A549 (cell line): Measurements from ENCODE around the gene SEC22A. TPM values are rescaled to one million over a fixed set of nuclear protein-coding genes. Genes with fewer than 3 reads are reported as not detected.
A peak's percentile ranks its signal among the peaks of the same experiment; 100 is the strongest.

Source experiments
- ATAC-seq, 2 experiments: fragments of 200-7000 bp in 1 of 2; fragments of >200 bp in 1 of 2; cut with Nextera tagmentation in 1 of 2; cut with Tn5 transposase in 1 of 2; 3 replicates each; pipeline versions ENCODE4 v1.8.0 to v1.9.1; 2018 to 2020; ENCODE audit warnings: mild to moderate bottlenecking in 1 of 2, moderate library complexity in 1 of 2
- CTCF ChIA-PET: fragments of 300-600 bp; sonication (Branson Sonifier 250); formaldehyde crosslinking; extraction: SDS; loops from one replicate; lab custom pipeline; 2021; ENCODE audit warnings: antibody characterized with exemption, inconsistent platforms; lab: Yijun Ruan, JAX
- POLR2A ChIA-PET: fragments of 350-600 bp; formaldehyde crosslinking; extraction: SDS; loops from one replicate; lab custom pipeline; 2021; ENCODE audit warnings: antibody characterized with exemption, inconsistent platforms; lab: Yijun Ruan, JAX
- DNase-seq, 2 experiments: peaks; one replicate each; pipeline versions ENCODE4 v3.0.0 to v3.0.0-alpha.2; 2011 to 2016; ENCODE audit warnings: low read depth in 1 of 2, low spot score in 1 of 2
- FAIRE-seq: peaks from 2 replicates; lab custom pipeline; 2011; peaks lifted over from hg19 to GRCh38; lab: Jason Lieb, UNC
- H3K27ac ChIP-seq, 2 experiments: fragments of >200 bp; sonication (Bioruptor Twin); formaldehyde crosslinking; 3 replicates each; pipeline ENCODE4 v1.5.1; 2016 to 2017
- H3K4me1 ChIP-seq: fragments of >200 bp; sonication (Bioruptor Twin); formaldehyde crosslinking; 3 replicates; pipeline ENCODE4 v1.6.1; 2016
- H3K4me2 ChIP-seq: fragments of >200 bp; sonication (Bioruptor Twin); formaldehyde crosslinking; 3 replicates; pipeline ENCODE4 v1.6.1; 2016
- H3K4me3 ChIP-seq: fragments of >200 bp; sonication (Bioruptor Twin); formaldehyde crosslinking; 3 replicates; pipeline ENCODE4 v1.5.1; 2016
- H3K9me3 ChIP-seq: fragments of >200 bp; sonication (Bioruptor Twin); formaldehyde crosslinking; 3 replicates; pipeline ENCODE4 v1.6.1; 2016
- CBX2 ChIP-seq: fragments of 200-600 bp; sonication (generic); IDR thresholded peaks from 2 replicates; pipeline ENCODE4 v1.6.1; 2016; ENCODE audit warnings: low read depth, mild to moderate bottlenecking, borderline replicate concordance
- E2F6 ChIP-seq: IDR thresholded peaks from 2 replicates; pipeline ENCODE4 v1.6.1; 2012; ENCODE audit warnings: low read depth, borderline replicate concordance
- ELK1 ChIP-seq: fragments of 150-350 bp; IDR thresholded peaks from 2 replicates; pipeline ENCODE4 v1.6.1; 2014; ENCODE audit warnings: low read depth, mild to moderate bottlenecking, low read length
- FOSB ChIP-seq: fragments of 250-450 bp; sonication (Bioruptor Pico); IDR thresholded peaks from 2 replicates; pipeline ENCODE4 v1.5.0; 2020; ENCODE audit warnings: mild to moderate bottlenecking, moderate library complexity
- FOSL2 ChIP-seq, 2 experiments: fragments of 450-650 bp in 1 of 2; fragments of >200 bp in 1 of 2; sonication (Bioruptor Twin) in 1 of 2; formaldehyde crosslinking; IDR thresholded peaks; 2 replicates each; pipeline versions ENCODE4 v1.5.0 to v1.6.1; 2016 to 2020; ENCODE audit warnings: mild to moderate bottlenecking in 1 of 2, moderate library complexity in 1 of 2
- GATA3 ChIP-seq: IDR thresholded peaks from 2 replicates; pipeline ENCODE4 v1.6.1; 2012; ENCODE audit warnings: borderline replicate concordance
- MAZ ChIP-seq: fragments of 150-350 bp; IDR thresholded peaks from 2 replicates; pipeline ENCODE4 v1.6.1; 2014; ENCODE audit warnings: antibody characterized with exemption, low read depth, low read length, borderline replicate concordance
- MYC ChIP-seq: IDR thresholded peaks from 2 replicates; pipeline ENCODE4 v1.6.1; 2012; ENCODE audit warnings: mild to moderate bottlenecking, inconsistent platforms, low read length, improper control_type of control experiment, borderline replicate concordance
- NPAS2 ChIP-seq: fragments of 250-450 bp; sonication (Bioruptor Pico); IDR thresholded peaks from 2 replicates; pipeline ENCODE4 v1.8.0; 2022; ENCODE audit warnings: mild to moderate bottlenecking, moderate library complexity, borderline replicate concordance
- PBX3 ChIP-seq: IDR thresholded peaks from 2 replicates; pipeline ENCODE4 v1.6.1; 2012
- POLR2AphosphoS2 ChIP-seq: conservative IDR thresholded peaks from 2 replicates; pipeline ENCODE4 v1.6.1; 2012; ENCODE audit warnings: low read length, improper control_type of control experiment, inconsistent platforms
- RAD21 ChIP-seq, 2 experiments: fragments of >200 bp in 1 of 2; sonication (Bioruptor Twin) in 1 of 2; formaldehyde crosslinking in 1 of 2; IDR thresholded peaks in 1 of 2; conservative IDR thresholded peaks in 1 of 2; 2 replicates in 1 of 2; 3 replicates in 1 of 2; pipeline ENCODE4 v1.6.1; 2012 to 2018; ENCODE audit warnings: inconsistent platforms in 1 of 2
- RCOR1 ChIP-seq: fragments of 150-350 bp; IDR thresholded peaks from 2 replicates; pipeline ENCODE4 v1.6.1; 2014; ENCODE audit warnings: antibody characterized with exemption, low read length, low read depth
- REST ChIP-seq: fragments of 200-600 bp; sonication (generic); IDR thresholded peaks from 2 replicates; pipeline ENCODE4 v1.6.1; 2016; ENCODE audit warnings: antibody characterized with exemption, mild to moderate bottlenecking, moderate library complexity
- TP53 ChIP-seq: fragments of 250-450 bp; sonication (Bioruptor Pico); IDR thresholded peaks from 2 replicates; pipeline ENCODE4 v1.5.0; 2021; ENCODE audit warnings: mild to moderate bottlenecking, moderate library complexity
- ZSCAN20 ChIP-seq: fragments of 250-450 bp; sonication (Bioruptor Pico); IDR thresholded peaks from 2 replicates; pipeline ENCODE4 v1.8.0; 2022; ENCODE audit warnings: mild to moderate bottlenecking, moderate library complexity
- WGBS: methylation state at CpG from one replicate; pipeline ENCODE4 v1.1.6; 2017; ENCODE audit errors: missing lambda C conversion rate; 5-methylcytosine and 5-hydroxymethylcytosine counted together
- polyA plus RNA-seq, 4 experiments: library from polyadenylated mRNA; depleted of rRNA in 3 of 4; stranded (reverse); fragments of >200 nt; fragmentation: RNase III in 1 of 4; extraction: RNeasy Plus Mini Kit Qiagen cat#74134 plus additional on column Dnase treatment in 1 of 4; gene quantifications; 2 replicates in 3 of 4; 3 replicates in 1 of 4; pipeline ENCODE4 v1.2.3, GENCODE V29; 2011 to 2017
- TF ChIP-seq, protein P1 (sequence below): fragments of >200 bp; sonication (Bioruptor Twin); formaldehyde crosslinking; IDR thresholded peaks from 3 replicates; pipeline ENCODE4 v1.6.1; 2016
- TF ChIP-seq, protein P2 (sequence below): fragments of 250-450 bp; sonication (Bioruptor Pico); IDR thresholded peaks from 2 replicates; pipeline ENCODE4 v1.5.0; 2020; ENCODE audit warnings: low read depth, mild to moderate bottlenecking, moderate library complexity
- TF ChIP-seq, protein P3 (sequence below): fragments of 450-650 bp; IDR thresholded peaks from 2 replicates; pipeline ENCODE4 v1.6.1; 2014; ENCODE audit warnings: antibody characterized with exemption

Gene SEC22A
- polyA plus RNA-seq, 2 of the 4 experiments (the other 2 are of a cell fraction): 23.5 to 29.9 TPM

DNA sequence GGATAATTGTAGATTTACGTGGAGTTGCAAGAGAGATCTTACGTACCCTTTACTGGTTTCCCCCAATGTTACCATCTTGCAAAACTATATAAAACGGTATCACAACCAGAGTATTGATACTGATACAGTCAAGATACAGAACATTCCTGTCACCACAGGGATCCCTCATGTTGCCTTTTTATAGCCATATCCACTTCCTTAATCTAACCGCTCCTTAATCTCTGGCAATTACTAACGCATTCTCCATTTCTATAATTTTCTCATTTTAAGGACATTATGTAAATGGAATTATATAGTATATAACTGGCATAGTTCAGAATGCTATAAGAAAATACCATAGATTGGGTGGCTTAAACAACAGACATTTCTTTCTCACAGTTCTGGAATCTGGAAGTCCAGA lies 61.1 kb downstream of the SEC22A start (continued):
- TF ChIP-seq ELK1: no peak
- TF ChIP-seq, protein P1, sequence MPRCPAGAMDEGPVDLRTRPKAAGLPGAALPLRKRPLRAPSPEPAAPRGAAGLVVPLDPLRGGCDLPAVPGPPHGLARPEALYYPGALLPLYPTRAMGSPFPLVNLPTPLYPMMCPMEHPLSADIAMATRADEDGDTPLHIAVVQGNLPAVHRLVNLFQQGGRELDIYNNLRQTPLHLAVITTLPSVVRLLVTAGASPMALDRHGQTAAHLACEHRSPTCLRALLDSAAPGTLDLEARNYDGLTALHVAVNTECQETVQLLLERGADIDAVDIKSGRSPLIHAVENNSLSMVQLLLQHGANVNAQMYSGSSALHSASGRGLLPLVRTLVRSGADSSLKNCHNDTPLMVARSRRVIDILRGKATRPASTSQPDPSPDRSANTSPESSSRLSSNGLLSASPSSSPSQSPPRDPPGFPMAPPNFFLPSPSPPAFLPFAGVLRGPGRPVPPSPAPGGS: no peak
- no peak for TF ChIP-seq POLR2AphosphoS2
- no peak for TF ChIP-seq FOSL2 (IDR thresholded peaks at IDR 0.05)
- no peak for TF ChIP-seq FOSL2 (CRISPR knock-in tag; IDR thresholded peaks at IDR 0.05)
- TF ChIP-seq NPAS2 (CRISPR knock-in tag): no peak
- no peak for TF ChIP-seq CBX2

- Histone ChIP-seq H3K4me3 (no peak overlapping the region), H3K4me2 (no peak overlapping the region), H3K9me3 (no peaks in the 10 kb centered on the region), H3K27ac (no peak overlapping the region), H3K4me1 (no peaks in the 10 kb centered on the region)
- 86% methylated on average over 2 of the region's 2 CpGs for WGBS
- ATAC-seq (no peak), DNase-seq (no peak), FAIRE-seq (no peak)
- CTCF ChIA-PET: interaction anchor here (0.7 to 1.1 kb wide), 3 partner anchors 22 to 35 kb away, joined by 3 to 4 read pairs (median 3); no protein-coding TSS in a partner anchor
- TF ChIP-seq RCOR1 (no peak), PBX3 (no peak), RAD21 (conservative IDR thresholded peaks at IDR 0.05 in 1 of 2, IDR thresholded peaks at IDR 0.05 in 1 of 2) (no peak), CBX2 (no peak), ZSCAN20 (CRISPR knock-in tag) (no peak), E2F6 (no peak)
- POLR2A ChIA-PET: no interaction called here
Observed at GRCh38 chr3:123263941-123264340, 62.2 kb downstream of the SEC22A start.

- Histone ChIP-seq H3K4me2 (no peak overlapping the region), H3K9me3 (no peaks in the 10 kb centered on the region), H3K4me3 (no peak overlapping the region), H3K4me1 (peaks cover 15% of the 10 kb centered on the region; the same call in 2 of the 3 replicates), H3K27ac (no peak overlapping the region)
- DNase-seq (no peak), ATAC-seq (no peak), FAIRE-seq (no peak)
- WGBS: 77% methylated on average over 2 of the region's 2 CpGs
- CTCF ChIA-PET: interaction anchor here (1.2 kb wide), 1 partner anchor 18 kb away, joined by 3 read pairs; no protein-coding TSS in a partner anchor
- TF ChIP-seq GATA3 (no peak), RAD21 (conservative IDR thresholded peaks at IDR 0.05 in 1 of 2, IDR thresholded peaks at IDR 0.05 in 1 of 2) (0 out of 5 replicates have a peak, but pooled peaks of 1 of the 2 experiments have one; percentile 16), MAZ (no peak)
- TF ChIP-seq, protein P2, sequence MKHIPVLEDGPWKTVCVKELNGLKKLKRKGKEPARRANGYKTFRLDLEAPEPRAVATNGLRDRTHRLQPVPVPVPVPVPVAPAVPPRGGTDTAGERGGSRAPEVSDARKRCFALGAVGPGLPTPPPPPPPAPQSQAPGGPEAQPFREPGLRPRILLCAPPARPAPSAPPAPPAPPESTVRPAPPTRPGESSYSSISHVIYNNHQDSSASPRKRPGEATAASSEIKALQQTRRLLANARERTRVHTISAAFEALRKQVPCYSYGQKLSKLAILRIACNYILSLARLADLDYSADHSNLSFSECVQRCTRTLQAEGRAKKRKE (CRISPR knock-in tag): no peak
- POLR2A ChIA-PET: no interaction called here
Observed at GRCh38 chr3:123267821-123268220, 66.1 kb downstream of the SEC22A start.

GRCh38 chr3:123270818-123271217 lies 69.1 kb downstream of the SEC22A start:
- FAIRE-seq (no peak), DNase-seq (no peak), ATAC-seq (no peak)
- Histone ChIP-seq H3K4me1 (peaks cover 23% of the 10 kb centered on the region), H3K9me3 (no peaks in the 10 kb centered on the region), H3K4me2 (peak overlapping the region; percentile 2; the same call in 1 of the 3 replicates), H3K4me3 (no peak overlapping the region), H3K27ac (no peak overlapping the region; a peak in 1 of 6 replicates)
- POLR2A ChIA-PET: no interaction called here
- CTCF ChIA-PET: no interaction called here
- WGBS: 63% methylated on average over 2 of the region's 2 CpGs
- TF ChIP-seq PBX3: no peak
- TF ChIP-seq, protein P3, sequence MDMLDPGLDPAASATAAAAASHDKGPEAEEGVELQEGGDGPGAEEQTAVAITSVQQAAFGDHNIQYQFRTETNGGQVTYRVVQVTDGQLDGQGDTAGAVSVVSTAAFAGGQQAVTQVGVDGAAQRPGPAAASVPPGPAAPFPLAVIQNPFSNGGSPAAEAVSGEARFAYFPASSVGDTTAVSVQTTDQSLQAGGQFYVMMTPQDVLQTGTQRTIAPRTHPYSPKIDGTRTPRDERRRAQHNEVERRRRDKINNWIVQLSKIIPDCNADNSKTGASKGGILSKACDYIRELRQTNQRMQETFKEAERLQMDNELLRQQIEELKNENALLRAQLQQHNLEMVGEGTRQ: no peak
- no peak for TF ChIP-seq FOSB (CRISPR knock-in tag)
- no peak for TF ChIP-seq TP53 (CRISPR knock-in tag)
- no peak for TF ChIP-seq MYC
- TF ChIP-seq REST: no peak
